Heart left ventricle (tissue), 16 donors: ENCODE results near the gene LCN10. TPM values are rescaled to one million over a fixed set of nuclear protein-coding genes. Genes with fewer than 3 reads are reported as not detected.

Experiments used
- ATAC-seq, 4 donors: fragments of 200-7000 bp; cut with Tn5 transposase; one replicate each; pipeline ENCODE4 v1.9.1; 2020 to 2022; ENCODE audit warnings: moderate library complexity in 4 of 4, mild to moderate bottlenecking in 3 of 4, moderate number of reproducible peaks in 1 of 4
- DNase-seq, 5 donors: peaks; one replicate each; pipeline ENCODE4 v3.0.0-alpha.2; 2020
- H3K27ac ChIP-seq, 12 donors: fragments of 200-600 bp; sonication (generic) in 4 of 12; one replicate each; pipeline versions ENCODE4 v1.5.0 to v1.8.0; 2016 to 2022; ENCODE audit warnings: mild to moderate bottlenecking in 2 of 12
- H3K27me3 ChIP-seq, 9 donors: fragments of 200-600 bp; sonication (generic) in 2 of 9; one replicate each; pipeline versions ENCODE4 v1.5.1 to v1.8.0; 2016 to 2022; ENCODE audit warnings: mild to moderate bottlenecking in 3 of 9
- H3K36me3 ChIP-seq, 9 donors: fragments of 200-600 bp; sonication (generic) in 2 of 9; one replicate each; pipeline versions ENCODE4 v1.5.0 to v1.8.0; 2018 to 2022; ENCODE audit warnings: mild to moderate bottlenecking in 2 of 9
- H3K4me1 ChIP-seq, 12 donors: fragments of 200-600 bp; sonication (generic) in 4 of 12; one replicate each; pipeline versions ENCODE4 v1.5.0 to v1.8.0; 2016 to 2022; ENCODE audit warnings: mild to moderate bottlenecking in 3 of 12
- H3K4me3 ChIP-seq, 12 donors: fragments of 200-600 bp; sonication (generic) in 4 of 12; one replicate each; pipeline versions ENCODE4 v1.5.0 to v1.8.0; 2017 to 2022; ENCODE audit warnings: mild to moderate bottlenecking in 9 of 12, moderate library complexity in 4 of 12
- H3K9me3 ChIP-seq, 12 donors: fragments of 200-600 bp; sonication (generic) in 4 of 12; one replicate each; pipeline versions ENCODE4 v1.5.0 to v1.8.0; 2016 to 2022; ENCODE audit warnings: mild to moderate bottlenecking in 1 of 12
- CTCF ChIP-seq, 12 donors: fragments of 200-600 bp; sonication (generic) in 4 of 12; IDR thresholded peaks; one replicate each; pipeline versions ENCODE4 v1.5.0 to v1.8.0; 2018 to 2022; ENCODE audit warnings: antibody characterized with exemption in 12 of 12, mild to moderate bottlenecking in 5 of 12
- POLR2A ChIP-seq, 2 donors: fragments of 450-650 bp; IDR thresholded peaks; one replicate each; pipeline ENCODE4 v1.6.1; 2017; ENCODE audit warnings: antibody characterized with exemption in 2 of 2, mild to moderate bottlenecking in 2 of 2, moderate library complexity in 2 of 2
- WGBS, 4 donors: extraction: QIAGEN DNeasy Blood & Tissue Kit in 2 of 4; methylation state at CpG; one replicate each; pipeline versions ENCODE4 v1.1.5 to v1.1.7; 2013 to 2018; 5-methylcytosine and 5-hydroxymethylcytosine counted together
- intact Hi-C, 10 donors: fragments of 100-400 bp; cut with DNase I; formaldehyde crosslinking; loops; one replicate each; pipeline versions ENCODE4 v1.11.1 to v1.14.2; 2022
- polyA plus RNA-seq, 2 donors: library from polyadenylated mRNA; stranded (reverse); fragments of 200-250 nt; gene quantifications; one replicate each; pipeline ENCODE4 v1.2.3, GENCODE V29; 2013
- total RNA-seq, 9 donors: library from RNA; depleted of rRNA in 2 of 9; stranded (reverse); fragments of >200 nt in 2 of 9; fragmentation: NEBNext Ultra II Directional in 3 of 9; extraction: Animal tissue kit (Norgen Biotek cat#: 25700) in 3 of 9; gene quantifications; one replicate each; pipeline versions ENCODE4 v1.1.0 to v1.2.4, GENCODE V29; 2016 to 2023
- donor health status: ischemic (EF 13 %, LVEDD 7.1; RV severe dilation, severe dysfunction).
- donor health status: healthy with polysubstance abuse.
- donor health status: DM: no; HTN: yes; CAD: no.
- donor health status: DM: no; HTN: no; CAD: no.
- donor health status: ischemic (EF 25% LVEDD 6.9; RV normal size, moderate dysfunction).
- donor health status: ischemic (EF 25% LVEDD 5.7; RV mildly dilated, moderate dysfunction).
- donor health status: healthy.
- donor health status: DM: yes; HTN: yes; CAD: no.
- donor health status: ischemic (EF 35%, LVEDD 5.7; RV mildly dilated, moderate dysfunction).
- donor health status: nonischemic (EF 11% LVEDD 7.7; RV severe dilation, severe dysfunction).
- donor health status: DM: yes; HTN: yes; CAD: no.
- donor health status: PGD.
- donor health status: ischemic (EF 29% LVEDD 5.4; RV normal size, mild dysfunction).
- donor health status: nonischemic (EF 23%, LVEDD 6.1; RV moderate dilation, normal function).

LCN10 gene
- total and polyA plus RNA-seq, 11 donors = 0.50 to 40.7 (median 10.5) TPM

- intact Hi-C loops = loop anchor here in 3 of 10 donors (10.0 kb wide), 3 partner anchors 282 to 452 kb away; partner anchors contain the start of genes CYSRT1 (in 1 of the 3), RNF208 (in 1 of the 3), RNF224 (in 1 of the 3) and SLC34A3 (in 1 of the 3)
- WGBS, 4 donors = 96 to 97% (median 96%) methylated on average over 3 of the region's 3 CpGs
Observed at GRCh38 chr9:136782452-136782851, 39.7 kb upstream of the LCN10 start.

GRCh38 chr9:136779808-136780207 is 37.1 kb upstream of the LCN10 start:
- DNase-seq (no peak), ATAC-seq (no peak)
- H3K4me3 ChIP-seq = no peak overlapping the region
- TF ChIP-seq POLR2A (IDR thresholded peaks at IDR 0.05) = no peak
- TF ChIP-seq CTCF (IDR thresholded peaks at IDR 0.05) = no peak
- H3K27me3 ChIP-seq = no peaks in the 10 kb centered on the region
- no peak overlapping the region for H3K27ac ChIP-seq
- H3K36me3 ChIP-seq = no peaks in the 10 kb centered on the region
- H3K9me3 ChIP-seq = no peaks in the 10 kb centered on the region
- no peaks in the 10 kb centered on the region for H3K4me1 ChIP-seq
- 61 to 73% (median 69%) methylated on average over 5 of the region's 5 CpGs for WGBS, 4 donors
- intact Hi-C loops = loop anchor here in 3 of 10 donors (10.0 kb wide), 3 partner anchors 285 to 455 kb away; partner anchors contain the start of genes CYSRT1 (in 1 of the 3), RNF208 (in 1 of the 3), RNF224 (in 1 of the 3) and SLC34A3 (in 1 of the 3)

More at GRCh38 chr9:136782452-136782851, 39.7 kb upstream of the LCN10 start:
- ATAC-seq (no peak), DNase-seq (no peak)
- Histone ChIP-seq H3K9me3 (no peaks in the 10 kb centered on the region), H3K4me3 (no peak overlapping the region), H3K36me3 (no peaks in the 10 kb centered on the region), H3K27ac (no peak overlapping the region), H3K27me3 (no peaks in the 10 kb centered on the region), H3K4me1 (peaks cover 0 to 1% (median 0%) of the 10 kb centered on the region in 12 donors)
- TF ChIP-seq CTCF (IDR thresholded peaks at IDR 0.05) (no peak), POLR2A (IDR thresholded peaks at IDR 0.05) (no peak)

- WGBS, 4 donors = 76 to 84% (median 81%) methylated on average over 12 to 14 of the region's 14 CpGs
Observed at GRCh38 chr9:136777359-136777758, 34.6 kb upstream of the LCN10 start.

GRCh38 chr9:136776947-136777346 is 34.2 kb upstream of the LCN10 start:
- WGBS, 4 donors = 45 to 54% (median 49%) methylated on average over 7 of the region's 7 CpGs
- DNase-seq = no peak
- intact Hi-C loops = no loop called here

More at GRCh38 chr9:136777359-136777758, 34.6 kb upstream of the LCN10 start:
- H3K36me3 ChIP-seq = no peaks in the 10 kb centered on the region
- ATAC-seq (peak in 1 of 4 donors; percentile 12), DNase-seq (no peak)
- TF ChIP-seq POLR2A (IDR thresholded peaks at IDR 0.05) = no peak
- TF ChIP-seq CTCF (IDR thresholded peaks at IDR 0.05) = no peak
- peaks cover 0 to 9% (median 5%) of the 10 kb centered on the region in 12 donors for H3K9me3 ChIP-seq
- no peaks in the 10 kb centered on the region for H3K4me1 ChIP-seq
- no peak overlapping the region for H3K27ac ChIP-seq
- H3K4me3 ChIP-seq = no peak overlapping the region
- H3K27me3 ChIP-seq = no peaks in the 10 kb centered on the region
- intact Hi-C loops = no loop called here

More at GRCh38 chr9:136776947-136777346, 34.2 kb upstream of the LCN10 start:
- Histone ChIP-seq H3K27ac (no peak overlapping the region), H3K27me3 (no peaks in the 10 kb centered on the region), H3K4me1 (no peaks in the 10 kb centered on the region), H3K4me3 (no peak overlapping the region), H3K36me3 (no peaks in the 10 kb centered on the region), H3K9me3 (peaks cover 0 to 9% (median 5%) of the 10 kb centered on the region in 12 donors)
- TF ChIP-seq POLR2A (IDR thresholded peaks at IDR 0.05) (no peak), CTCF (IDR thresholded peaks at IDR 0.05) (no peak)
- ATAC-seq = no peak
